Measurements from ENCODE around the gene CA9. TPM values are rescaled to one million over a fixed set of nuclear protein-coding genes. Genes with fewer than 3 reads are reported as not detected.
A peak's percentile ranks its signal among the peaks of the same experiment; 100 is the strongest.

CA9 gene
- polyA plus RNA-seq, 5 donors = 0.51 to 1.3 (median 1.1) TPM

- DNase-seq = no peak
These were observed 41.0 kb downstream of the CA9 start for GRCh38 chr9:35714579-35715252.

- DNase-seq = no peak
These were observed 42.5 kb downstream of the CA9 start for GRCh38 chr9:35716230-35716629.

- no peak for DNase-seq
These were observed 43.6 kb downstream of the CA9 start for GRCh38 chr9:35717132-35717870.

GRCh38 chr9:35718721-35719511 lies 45.2 kb downstream of the CA9 start:
- DNase-seq = no peak

- no peak for DNase-seq
These were observed 45.8 kb downstream of the CA9 start for GRCh38 chr9:35719546-35719945.

- no peak for DNase-seq
These were observed 49.7 kb downstream of the CA9 start for GRCh38 chr9:35723426-35723825.

- no peak for DNase-seq
These were observed 50.2 kb downstream of the CA9 start for GRCh38 chr9:35723908-35724307.

GRCh38 chr9:35725362-35725761 lies 51.6 kb downstream of the CA9 start:
- no peak for DNase-seq

- DNase-seq = no peak
These were observed 53.2 kb downstream of the CA9 start for GRCh38 chr9:35726931-35727330.

- DNase-seq = no peak
These were observed 53.9 kb downstream of the CA9 start for GRCh38 chr9:35727676-35728040.

- peak; percentile 80 to 86 for DNase-seq
These were observed 54.6 kb downstream of the CA9 start for GRCh38 chr9:35728041-35728971.

- DNase-seq = no peak
These were observed 55.4 kb downstream of the CA9 start for GRCh38 chr9:35729101-35729500.

- DNase-seq = no peak
These were observed 56.2 kb downstream of the CA9 start for GRCh38 chr9:35729700-35730485.

- no peak for DNase-seq
These were observed 56.7 kb downstream of the CA9 start for GRCh38 chr9:35730486-35730854.

Other genes starting within 250 kb of the CA9 start
- gene RUSC2, start 183.8 kb upstream of the CA9 start, polyA plus RNA-seq (ENCODE audit: insufficient read depth in 1 of 5, insufficient read length in 5 of 5, low replicate concordance in 1 of 5) = 10 to 100 TPM; 13.9 to 21.0 (median 17.1) TPM
- 10 to 100 TPM; 26.0 to 48.7 (median 41.7) TPM for gene TESK1, start 68.7 kb upstream of the CA9 start, polyA plus RNA-seq (ENCODE audit: insufficient read depth in 1 of 5, insufficient read length in 5 of 5, low replicate concordance in 1 of 5)
- 1 to 10 TPM; 2.5 to 3.9 (median 3.4) TPM for gene CD72, start 55.5 kb upstream of the CA9 start, polyA plus RNA-seq (ENCODE audit: insufficient read depth in 1 of 5, insufficient read length in 5 of 5, low replicate concordance in 1 of 5)
- under 1 TPM; 0.40 to 0.60 (median 0.50) TPM for gene SIT1, start 23.0 kb upstream of the CA9 start, polyA plus RNA-seq (ENCODE audit: insufficient read depth in 1 of 5, insufficient read length in 5 of 5, low replicate concordance in 1 of 5)
- gene RMRP, start 15.9 kb upstream of the CA9 start, polyA plus RNA-seq (ENCODE audit: insufficient read depth in 1 of 5, insufficient read length in 5 of 5, low replicate concordance in 1 of 5) = 1 to 10 TPM in 1 of 5 donors, not detected in 4; 4.1 TPM
- gene CCDC107, start 15.6 kb upstream of the CA9 start, polyA plus RNA-seq (ENCODE audit: insufficient read depth in 1 of 5, insufficient read length in 5 of 5, low replicate concordance in 1 of 5) = 10 to 100 TPM in 2 of 5 donors, 1 to 10 TPM in 3; 9.3 to 22.5 (median 9.8) TPM
- 10 to 100 TPM in 3 of 5 donors, 1 to 10 TPM in 2; 6.6 to 19.7 (median 10.9) TPM for gene ARHGEF39, start 8.7 kb upstream of the CA9 start, polyA plus RNA-seq (ENCODE audit: insufficient read depth in 1 of 5, insufficient read length in 5 of 5, low replicate concordance in 1 of 5)
- 100 to 1,000 TPM; 149 to 645 (median 181) TPM for gene TPM2, start 16.0 kb downstream of the CA9 start, polyA plus RNA-seq (ENCODE audit: insufficient read depth in 1 of 5, insufficient read length in 5 of 5, low replicate concordance in 1 of 5)
- gene TLN1, start 58.3 kb downstream of the CA9 start, polyA plus RNA-seq (ENCODE audit: insufficient read depth in 1 of 5, insufficient read length in 5 of 5, low replicate concordance in 1 of 5) = 100 to 1,000 TPM; 116 to 198 (median 132) TPM
- 10 to 100 TPM; 35.4 to 41.6 (median 37.4) TPM for gene CREB3, start 58.7 kb downstream of the CA9 start, polyA plus RNA-seq (ENCODE audit: insufficient read depth in 1 of 5, insufficient read length in 5 of 5, low replicate concordance in 1 of 5)
- gene GBA2, start 75.3 kb downstream of the CA9 start, polyA plus RNA-seq (ENCODE audit: insufficient read depth in 1 of 5, insufficient read length in 5 of 5, low replicate concordance in 1 of 5) = 100 to 1,000 TPM in 1 of 5 donors, 10 to 100 TPM in 4; 85.0 to 106 (median 95.5) TPM
- 10 to 100 TPM; 23.9 to 29.3 (median 25.3) TPM for gene RGP1, start 75.4 kb downstream of the CA9 start, polyA plus RNA-seq (ENCODE audit: insufficient read depth in 1 of 5, insufficient read length in 5 of 5, low replicate concordance in 1 of 5)
- gene MSMP, start 80.3 kb downstream of the CA9 start, polyA plus RNA-seq (ENCODE audit: insufficient read depth in 1 of 5, insufficient read length in 5 of 5, low replicate concordance in 1 of 5) = 1 to 10 TPM in 1 of 5 donors, under 1 TPM in 2, not detected in 2; 0.53 to 1.4 (median 0.55) TPM
- 10 to 100 TPM; 40.4 to 54.2 (median 47.0) TPM for gene NPR2, start 117.7 kb downstream of the CA9 start, polyA plus RNA-seq (ENCODE audit: insufficient read depth in 1 of 5, insufficient read length in 5 of 5, low replicate concordance in 1 of 5)
- gene SPAG8, start 138.3 kb downstream of the CA9 start, polyA plus RNA-seq (ENCODE audit: insufficient read depth in 1 of 5, insufficient read length in 5 of 5, low replicate concordance in 1 of 5) = 10 to 100 TPM in 4 of 5 donors, 1 to 10 TPM in 1; 8.7 to 12.5 (median 10.7) TPM
- gene HINT2, start 141.1 kb downstream of the CA9 start, polyA plus RNA-seq (ENCODE audit: insufficient read depth in 1 of 5, insufficient read length in 5 of 5, low replicate concordance in 1 of 5) = 10 to 100 TPM; 29.1 to 42.3 (median 33.5) TPM
- gene FAM221B, start 154.8 kb downstream of the CA9 start, polyA plus RNA-seq (ENCODE audit: insufficient read depth in 1 of 5, insufficient read length in 5 of 5, low replicate concordance in 1 of 5) = 1 to 10 TPM in 1 of 5 donors, under 1 TPM in 4; 0.48 to 1.0 (median 0.54) TPM
- gene TMEM8B, start 155.3 kb downstream of the CA9 start, polyA plus RNA-seq (ENCODE audit: insufficient read depth in 1 of 5, insufficient read length in 5 of 5, low replicate concordance in 1 of 5) = 10 to 100 TPM; 21.3 to 31.5 (median 27.1) TPM
- gene OR13J1, start 196.5 kb downstream of the CA9 start, polyA plus RNA-seq (ENCODE audit: insufficient read depth in 1 of 5, insufficient read length in 5 of 5, low replicate concordance in 1 of 5) = under 1 TPM in 2 of 5 donors, not detected in 3; 0.13 to 0.27 TPM
- gene HRCT1, start 232.3 kb downstream of the CA9 start, polyA plus RNA-seq (ENCODE audit: insufficient read depth in 1 of 5, insufficient read length in 5 of 5, low replicate concordance in 1 of 5) = under 1 TPM; 0.58 to 0.87 (median 0.71) TPM
- 1 to 10 TPM; 2.6 to 4.2 (median 3.5) TPM for gene SPAAR, start 235.6 kb downstream of the CA9 start, polyA plus RNA-seq (ENCODE audit: insufficient read depth in 1 of 5, insufficient read length in 5 of 5, low replicate concordance in 1 of 5)

Data from right lung (tissue), 5 donors.